Posterior cingulate gyrus (tissue), 11 donors: ENCODE data around the gene LARP4.
"Not testable (repeated sequence)": the region's sequence is repeated elsewhere in the genome, so short reads cannot be mapped to it uniquely, and the experiment has no call there.

ENCODE experiments used
- DNase-seq, 10 donors: peaks; one replicate each; pipeline versions ENCODE4 v3.0.0 to v3.0.0-alpha.2; 2020 to 2021; ENCODE audit warnings: mixed read lengths in 3 of 10
- intact Hi-C: fragments of 100-400 bp; cut with DNase I; formaldehyde crosslinking; loops from one replicate; pipeline ENCODE4 v1.15.1; 2023

LARP4 gene

GRCh38 chr12:50400104-50400637, 514 bp upstream of the LARP4 start:
- intact Hi-C loops: no loop called here
- no peak for DNase-seq

- peak in 1 of 10 donors; percentile 12 for DNase-seq
- intact Hi-C loops: no loop called here
Observed at GRCh38 chr12:50401500-50402081, 906 bp downstream of the LARP4 start.

GRCh38 chr12:50402264-50403000, 1.7 kb downstream of the LARP4 start:
- intact Hi-C loops: no loop called here
- no peak for DNase-seq

- intact Hi-C loops: no loop called here
- no peak for DNase-seq
Observed at GRCh38 chr12:50403001-50403440, 2.3 kb downstream of the LARP4 start.

- intact Hi-C loops: no loop called here
Observed at GRCh38 chr12:50404307-50404706, 3.6 kb downstream of the LARP4 start.

GRCh38 chr12:50411051-50411660, 10.5 kb downstream of the LARP4 start:
- no peak for DNase-seq

More at GRCh38 chr12:50404307-50404706, 3.6 kb downstream of the LARP4 start:
- DNase-seq: peak in 1 of 10 donors; percentile 71

GRCh38 chr12:50415899-50416479, 15.3 kb downstream of the LARP4 start:
- intact Hi-C loops: no loop called here
- peak in 1 of 10 donors; percentile 45 for DNase-seq

More at GRCh38 chr12:50411051-50411660, 10.5 kb downstream of the LARP4 start:
- intact Hi-C loops: no loop called here

GRCh38 chr12:50419112-50419909, 18.6 kb downstream of the LARP4 start:
- intact Hi-C loops: no loop called here
- no peak for DNase-seq

- intact Hi-C loops: not testable (repeated sequence)
- peak in 1 of 10 donors; percentile 65 for DNase-seq
Observed at GRCh38 chr12:50422855-50423254, 22.2 kb downstream of the LARP4 start.

GRCh38 chr12:50423342-50423741, 22.7 kb downstream of the LARP4 start:
- intact Hi-C loops: not testable (repeated sequence)
- DNase-seq: peak in 1 of 10 donors; percentile 31

GRCh38 chr12:50425589-50426258, 25.0 kb downstream of the LARP4 start:
- no peak for DNase-seq
- intact Hi-C loops: no loop called here

GRCh38 chr12:50431656-50432055, 31.0 kb downstream of the LARP4 start:
- intact Hi-C loops, DNase-seq: not testable (repeated sequence)

- no peak for DNase-seq
- intact Hi-C loops: no loop called here
Observed at GRCh38 chr12:50440288-50440687, 39.6 kb downstream of the LARP4 start.

GRCh38 chr12:50441763-50442162, 41.1 kb downstream of the LARP4 start:
- intact Hi-C loops: no loop called here
- DNase-seq: no peak

GRCh38 chr12:50442178-50442908, 41.7 kb downstream of the LARP4 start:
- DNase-seq: no peak
- intact Hi-C loops: no loop called here

GRCh38 chr12:50449671-50450070, 49.0 kb downstream of the LARP4 start:
- intact Hi-C loops, DNase-seq: not testable (repeated sequence)

GRCh38 chr12:50452795-50453194, 52.1 kb downstream of the LARP4 start:
- intact Hi-C loops: no loop called here
- DNase-seq: peak in 1 of 10 donors; percentile 20

GRCh38 chr12:50453872-50454271, 53.2 kb downstream of the LARP4 start:
- DNase-seq: no peak
- intact Hi-C loops: no loop called here

- DNase-seq: no peak
- intact Hi-C loops: no loop called here
Observed at GRCh38 chr12:50458606-50459005, 57.9 kb downstream of the LARP4 start.
